Tibial nerve (tissue), 4 donors: ENCODE results near the gene TENM3. TPM values are rescaled to one million over a fixed set of nuclear protein-coding genes. Genes with fewer than 3 reads are reported as not detected.

Source experiments
- DNase-seq, 2 donors: peaks; one replicate each; pipeline ENCODE4 v3.0.0-alpha.2; 2019; ENCODE audit warnings: low spot score in 2 of 2
- H3K27ac ChIP-seq, 4 donors: fragments of 200-600 bp; sonication (generic) in 3 of 4; one replicate each; pipeline ENCODE4 v1.5.1; 2017 to 2019; ENCODE audit warnings: mild to moderate bottlenecking in 1 of 4
- H3K27me3 ChIP-seq, 2 donors: fragments of 200-600 bp; sonication (generic) in 1 of 2; one replicate each; pipeline versions ENCODE4 v1.5.1 to v1.6.0; 2017 to 2019
- H3K36me3 ChIP-seq, 3 donors: fragments of 200-600 bp; sonication (generic); one replicate each; pipeline ENCODE4 v1.5.1; 2018 to 2019
- H3K4me1 ChIP-seq, 4 donors: fragments of 200-600 bp; sonication (generic) in 3 of 4; one replicate each; pipeline ENCODE4 v1.5.1; 2017 to 2019
- H3K4me3 ChIP-seq, 4 donors: fragments of 200-600 bp; sonication (generic) in 3 of 4; one replicate each; pipeline ENCODE4 v1.5.1; 2017 to 2019; ENCODE audit warnings: mild to moderate bottlenecking in 1 of 4, moderate library complexity in 1 of 4
- H3K9me3 ChIP-seq, 4 donors: fragments of 200-600 bp; sonication (generic) in 3 of 4; one replicate each; pipeline ENCODE4 v1.5.1; 2017 to 2019
- CTCF ChIP-seq, 5 experiments: fragments of 200-600 bp in 3 of 5; fragments of 450-650 bp in 2 of 5; sonication (generic) in 3 of 5; IDR thresholded peaks; one replicate each; pipeline ENCODE4 v1.5.1; 2016 to 2019; ENCODE audit warnings: antibody characterized with exemption in 5 of 5, mild to moderate bottlenecking in 3 of 5, moderate library complexity in 2 of 5
- EP300 ChIP-seq, 2 donors: sonication (generic); formaldehyde crosslinking; IDR thresholded peaks; one replicate each; pipeline ENCODE4 v1.6.1; 2017; ENCODE audit warnings: antibody characterized with exemption in 2 of 2, mild to moderate bottlenecking in 1 of 2
- POLR2A ChIP-seq, 2 donors: fragments of 450-650 bp; IDR thresholded peaks; one replicate each; pipeline ENCODE4 v1.6.1; 2017; ENCODE audit warnings: antibody characterized with exemption in 2 of 2, mild to moderate bottlenecking in 2 of 2, moderate library complexity in 2 of 2
- WGBS, 2 donors: methylation state at CpG; one replicate each; pipeline ENCODE4 v1.1.5; 2018; 5-methylcytosine and 5-hydroxymethylcytosine counted together
- total RNA-seq, 4 donors: library from RNA; depleted of rRNA; stranded (reverse); fragments of >200 nt; gene quantifications; one replicate each; pipeline ENCODE4 v1.1.0, GENCODE V29; 2016

The TENM3 gene
- total RNA-seq, 4 donors from 2014 or later = 19.0 to 60.5 (median 29.4) TPM

- no peaks in the 10 kb centered on the region for H3K9me3 ChIP-seq
- no peaks in the 10 kb centered on the region for H3K4me1 ChIP-seq
- DNase-seq = no peak
- no peak overlapping the region for H3K4me3 ChIP-seq
- no peak overlapping the region for H3K27ac ChIP-seq
- TF ChIP-seq EP300 (IDR thresholded peaks at IDR 0.05) (no peak), CTCF (IDR thresholded peaks at IDR 0.05) (no peak), POLR2A (IDR thresholded peaks at IDR 0.05) (no peak)
- 92 to 93% methylated on average over 7 of the region's 7 CpGs for WGBS, 2 donors
- H3K27me3 ChIP-seq = no peaks in the 10 kb centered on the region
- H3K36me3 ChIP-seq = no peaks in the 10 kb centered on the region
Observed at GRCh38 chr4:182286931-182287330, 43.7 kb downstream of the TENM3 start.

GRCh38 chr4:182288534-182288933 is 45.3 kb downstream of the TENM3 start:
- no peak for DNase-seq
- Histone ChIP-seq H3K27ac (no peak overlapping the region), H3K36me3 (no peaks in the 10 kb centered on the region)

GRCh38 chr4:182289809-182290208 is 46.6 kb downstream of the TENM3 start:
- no peaks in the 10 kb centered on the region for H3K36me3 ChIP-seq
- no peak for DNase-seq
- TF ChIP-seq CTCF (IDR thresholded peaks at IDR 0.05) (no peak), EP300 (IDR thresholded peaks at IDR 0.05) (no peak), POLR2A (IDR thresholded peaks at IDR 0.05) (no peak)
- no peaks in the 10 kb centered on the region for H3K9me3 ChIP-seq
- H3K27me3 ChIP-seq = no peaks in the 10 kb centered on the region
- no peaks in the 10 kb centered on the region for H3K4me1 ChIP-seq
- no peak overlapping the region for H3K27ac ChIP-seq
- 90 to 92% methylated on average over 13 of the region's 13 CpGs for WGBS, 2 donors
- no peak overlapping the region for H3K4me3 ChIP-seq

More at GRCh38 chr4:182288534-182288933, 45.3 kb downstream of the TENM3 start:
- Histone ChIP-seq H3K4me1 (no peaks in the 10 kb centered on the region), H3K4me3 (no peak overlapping the region), H3K27me3 (no peaks in the 10 kb centered on the region), H3K9me3 (no peaks in the 10 kb centered on the region)
- TF ChIP-seq POLR2A (IDR thresholded peaks at IDR 0.05) (no peak), EP300 (IDR thresholded peaks at IDR 0.05) (no peak), CTCF (IDR thresholded peaks at IDR 0.05) (no peak)
- WGBS, 2 donors = 88 to 93% methylated on average over 7 of the region's 7 CpGs

- TF ChIP-seq CTCF (IDR thresholded peaks at IDR 0.05) (no peak), EP300 (IDR thresholded peaks at IDR 0.05) (no peak), POLR2A (IDR thresholded peaks at IDR 0.05) (no peak)
- H3K27ac ChIP-seq = no peak overlapping the region
- 88 to 92% methylated on average over 8 of the region's 8 CpGs for WGBS, 2 donors
Observed at GRCh38 chr4:182291175-182291574, 48.0 kb downstream of the TENM3 start.

GRCh38 chr4:182291597-182292270 is 48.5 kb downstream of the TENM3 start:
- DNase-seq = no peak
- no peaks in the 10 kb centered on the region for H3K9me3 ChIP-seq
- 49 to 50% methylated on average over 11 of the region's 11 CpGs for WGBS, 2 donors

More at GRCh38 chr4:182291175-182291574, 48.0 kb downstream of the TENM3 start:
- Histone ChIP-seq H3K9me3 (no peaks in the 10 kb centered on the region), H3K4me1 (no peaks in the 10 kb centered on the region), H3K36me3 (no peaks in the 10 kb centered on the region), H3K27me3 (no peaks in the 10 kb centered on the region), H3K4me3 (no peak overlapping the region)
- DNase-seq = no peak

More at GRCh38 chr4:182291597-182292270, 48.5 kb downstream of the TENM3 start:
- Histone ChIP-seq H3K4me1 (no peaks in the 10 kb centered on the region), H3K27ac (no peak overlapping the region), H3K36me3 (no peaks in the 10 kb centered on the region), H3K27me3 (no peaks in the 10 kb centered on the region), H3K4me3 (no peak overlapping the region)
- TF ChIP-seq POLR2A (IDR thresholded peaks at IDR 0.05) (no peak), CTCF (IDR thresholded peaks at IDR 0.05) (no peak), EP300 (IDR thresholded peaks at IDR 0.05) (no peak)
